Stimulated activated CD4-positive, alpha-beta T cell treated with anti-CD3 and anti-CD28 coated beads, Interleukin-15, amount 100 ng/mL, for 48 hours (primary cell): Measurements from ENCODE around the gene BBS9.
"Not testable (repeated sequence)": the region's sequence is repeated elsewhere in the genome, so short reads cannot be mapped to it uniquely, and the experiment has no call there.

Source experiments
- DNase-seq, 2 donors: peaks; one replicate each; pipeline ENCODE4 v3.0.0-alpha.2; 2020; ENCODE audit warnings: low read depth in 2 of 2

Gene BBS9

DNA sequence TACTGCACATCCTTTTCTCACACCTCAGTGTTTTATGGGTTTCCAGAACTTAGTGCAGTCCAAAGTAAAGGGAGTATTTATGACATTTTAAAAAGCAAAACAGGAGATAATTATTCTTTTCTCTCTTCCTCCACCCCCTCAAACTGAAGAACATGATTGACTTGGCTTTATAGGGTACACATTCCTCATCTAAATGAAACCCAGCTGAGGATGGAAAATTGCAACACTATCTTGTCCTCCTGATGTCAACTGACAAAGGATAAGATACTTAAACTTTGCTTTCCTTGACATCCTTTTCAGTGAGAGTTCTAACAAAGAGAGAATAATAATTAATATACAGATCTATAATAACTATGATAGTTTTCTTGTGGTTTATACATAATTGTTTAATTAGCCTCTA is 299.1 kb downstream of the BBS9 start:
- no peak for DNase-seq

DNA sequence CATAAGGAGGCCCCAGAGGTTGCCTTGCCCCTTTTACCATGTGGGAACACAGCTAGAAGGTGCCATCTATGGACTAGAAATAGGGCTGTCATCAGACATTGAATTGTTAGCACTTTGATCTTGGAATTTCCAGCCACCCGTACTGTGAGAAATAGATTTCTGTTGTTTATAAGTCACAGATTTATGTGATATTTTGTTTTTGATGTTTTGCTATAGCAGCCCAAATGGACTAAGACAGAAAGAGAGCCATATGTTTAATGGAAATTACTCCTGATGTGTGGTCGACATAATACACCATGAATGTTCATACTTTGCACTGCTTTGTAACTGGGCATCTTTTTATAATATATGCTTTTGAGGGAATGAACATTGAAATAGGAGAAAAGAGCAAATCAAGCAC is 302.2 kb downstream of the BBS9 start:
- DNase-seq: no peak

DNA sequence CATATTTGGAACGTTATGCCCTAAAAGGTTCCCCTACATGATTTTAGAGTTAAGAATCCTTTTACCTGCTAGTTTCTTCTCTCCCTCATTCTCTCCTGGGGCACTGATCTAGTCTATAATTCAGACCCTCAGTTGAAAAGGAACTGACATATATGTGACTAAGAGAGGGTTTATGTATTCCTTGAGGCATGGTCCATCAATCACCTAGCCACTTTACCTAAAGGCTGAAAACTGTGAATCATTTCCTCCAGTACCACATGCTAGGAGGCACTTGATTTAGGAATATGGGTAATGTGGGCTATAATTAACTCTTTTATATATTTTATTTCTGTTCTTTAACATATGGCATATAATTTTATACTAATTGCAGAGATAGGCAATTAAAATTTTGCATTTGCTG is 303.5 kb downstream of the BBS9 start:
- no peak for DNase-seq

DNA sequence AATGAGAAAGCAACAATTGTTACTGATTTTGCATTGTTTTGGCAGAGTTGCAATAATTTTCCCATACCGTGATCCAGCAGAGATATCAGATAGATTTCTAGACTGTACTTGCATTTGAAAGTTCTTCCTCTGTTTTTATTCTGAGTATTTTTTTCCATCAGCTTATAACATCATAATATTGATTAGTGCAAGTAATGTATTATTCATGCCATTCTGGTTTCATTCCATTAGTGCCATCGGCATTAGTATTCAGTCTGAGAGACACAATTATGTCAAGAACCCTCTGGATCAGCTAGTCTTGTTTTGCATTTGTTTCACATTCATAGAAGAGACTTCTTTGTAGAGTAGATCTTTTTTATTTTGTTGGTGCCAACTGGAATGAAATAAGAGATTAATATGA is 304.0 kb downstream of the BBS9 start:
- no peak for DNase-seq

DNA sequence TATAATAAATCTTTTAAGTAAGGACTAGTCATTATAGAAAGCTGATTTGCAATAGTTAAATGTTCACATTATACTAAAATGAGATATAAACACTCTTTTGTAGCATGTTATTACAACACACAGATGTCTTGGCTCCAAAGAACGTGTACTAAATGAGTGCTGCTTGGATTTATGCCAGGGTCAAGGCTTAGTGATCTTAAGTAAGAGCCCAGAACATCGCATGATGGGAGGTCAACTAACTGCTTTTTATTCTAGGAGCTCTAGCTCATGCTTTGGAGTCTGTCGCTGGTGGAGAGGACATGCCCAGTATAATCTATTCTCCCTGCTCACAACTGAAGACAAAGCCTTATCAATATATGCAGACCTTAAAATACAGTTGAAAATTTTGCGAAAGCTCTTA is 315.1 kb downstream of the BBS9 start:
- no peak for DNase-seq

DNA sequence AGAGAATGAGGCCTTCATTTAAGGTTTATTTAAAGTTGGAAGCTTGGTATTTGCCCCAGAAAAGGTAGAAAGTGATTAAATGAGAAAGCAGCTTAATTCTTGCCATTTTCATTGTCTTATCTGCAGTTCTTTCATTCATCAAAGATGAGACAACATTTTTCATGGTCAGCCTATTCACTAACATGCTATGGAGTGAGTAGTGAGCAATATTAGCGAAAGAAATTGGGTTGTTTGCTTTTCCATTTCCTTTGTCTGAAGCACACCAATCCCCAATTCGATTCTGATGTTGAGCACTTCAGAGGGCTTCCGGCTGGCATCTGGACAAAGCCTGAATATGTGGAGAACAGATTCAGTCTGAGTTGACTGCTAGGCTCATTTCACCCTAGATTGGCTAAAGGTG is 317.2 kb downstream of the BBS9 start:
- no peak for DNase-seq

DNA sequence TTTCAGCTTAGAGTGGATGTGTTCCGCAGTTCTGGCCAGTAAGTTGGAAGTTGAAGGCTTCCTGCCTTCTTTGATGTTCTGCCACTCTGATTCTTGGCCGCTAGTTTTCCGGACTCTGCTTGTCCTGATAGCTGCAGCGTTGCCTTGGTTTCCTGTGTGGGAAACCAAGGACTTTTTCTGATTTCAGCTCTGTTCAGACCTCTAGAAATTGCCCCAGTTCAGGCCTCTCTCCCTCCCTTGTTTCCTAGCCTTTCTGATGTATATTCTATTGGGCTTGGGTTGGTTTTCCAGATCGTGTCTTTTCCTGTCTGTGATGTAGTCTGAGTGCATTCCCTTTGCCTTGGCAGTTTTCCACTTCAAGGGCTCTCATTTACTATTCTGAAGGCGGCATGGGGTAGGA is 318.7 kb downstream of the BBS9 start:
- DNase-seq: no peak

DNA sequence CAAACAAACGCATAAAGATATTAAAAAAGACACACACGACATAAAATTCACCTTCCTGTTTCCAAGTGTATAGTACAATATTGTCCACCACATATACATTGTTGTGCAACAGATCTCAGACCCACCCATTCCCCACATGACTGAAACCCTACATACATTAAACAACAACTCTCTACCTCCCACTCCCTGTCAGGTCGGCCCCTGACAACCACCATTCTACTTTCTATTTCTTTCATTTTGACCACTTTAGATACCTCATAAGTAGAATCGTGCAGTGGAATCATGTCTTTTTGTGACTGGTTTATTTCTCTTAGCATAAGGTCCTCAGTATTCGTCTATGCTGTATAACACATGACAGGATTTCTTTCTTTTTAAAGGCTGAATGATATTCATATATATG is 320.5 kb downstream of the BBS9 start:
- DNase-seq: no peak

DNA sequence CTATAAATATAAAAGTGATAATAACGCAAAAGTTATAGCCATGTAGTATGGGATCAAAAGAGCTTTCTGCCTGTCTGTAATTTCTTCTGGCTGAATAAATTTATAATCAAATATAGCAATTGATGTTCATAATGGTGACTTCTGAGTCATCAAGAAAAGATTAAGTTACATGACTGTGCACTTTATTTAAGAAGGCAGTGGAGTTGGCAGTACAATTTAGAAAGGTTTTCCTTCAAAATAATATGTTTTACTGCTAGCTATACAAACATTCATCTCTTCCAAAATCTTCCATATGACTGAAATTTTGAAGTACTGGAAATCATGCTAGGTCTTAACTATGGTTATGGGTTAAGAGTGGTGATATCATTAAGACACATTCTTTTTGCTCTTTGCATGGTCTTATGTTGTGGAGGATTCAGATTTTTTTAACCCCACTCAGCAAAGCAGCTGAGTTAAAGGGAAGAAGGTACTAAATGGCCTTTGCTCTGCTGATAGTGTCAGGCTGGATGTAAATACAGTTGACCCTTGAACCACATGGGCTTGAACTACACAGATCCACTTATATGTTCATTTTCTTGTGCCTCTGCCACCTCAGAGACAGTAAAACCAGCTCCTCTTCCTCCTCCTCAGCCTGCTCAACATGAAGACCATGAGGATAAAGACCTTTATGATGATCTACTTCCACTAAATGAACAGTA is 323.6 kb downstream of the BBS9 start:
- no peak for DNase-seq

DNA sequence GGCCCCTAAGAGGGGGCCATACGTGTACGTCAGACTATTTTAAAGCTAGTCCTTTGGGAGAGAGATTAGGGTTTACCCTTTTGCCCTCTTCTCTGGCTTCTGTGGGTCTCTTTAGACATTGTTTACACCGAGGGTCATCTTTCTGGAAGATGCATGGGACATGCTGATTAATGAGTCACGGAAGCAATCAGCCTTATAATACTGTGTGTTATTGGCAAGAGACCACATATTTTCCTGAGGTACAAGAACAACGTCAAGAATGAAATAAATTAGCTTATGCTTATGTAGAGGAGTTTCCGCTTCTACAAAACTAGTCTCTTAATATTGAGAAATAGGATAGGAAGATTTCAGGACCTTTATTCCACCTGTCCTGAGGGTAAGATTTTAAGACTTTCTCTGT is 327.7 kb downstream of the BBS9 start:
- DNase-seq: no peak

DNA sequence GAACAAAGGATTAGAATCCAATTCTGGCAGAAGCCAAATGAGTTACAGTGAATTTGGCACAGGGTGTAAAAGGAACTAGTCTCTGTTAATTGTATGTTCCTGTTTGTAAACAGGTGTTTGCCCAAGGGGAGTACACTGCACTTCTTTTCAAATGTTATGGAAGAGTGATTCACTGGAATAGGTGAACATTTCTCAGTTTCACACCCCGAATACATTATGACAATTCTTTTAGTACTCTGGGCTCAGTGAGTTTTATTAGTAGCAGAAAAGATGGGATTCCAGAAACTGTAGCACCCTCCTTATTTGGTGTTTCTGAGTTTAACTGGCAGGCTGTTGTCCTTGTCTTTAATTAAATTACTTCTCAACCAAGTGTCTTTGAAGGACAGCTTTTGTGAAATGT is 329.2 kb downstream of the BBS9 start:
- DNase-seq: no peak

DNA sequence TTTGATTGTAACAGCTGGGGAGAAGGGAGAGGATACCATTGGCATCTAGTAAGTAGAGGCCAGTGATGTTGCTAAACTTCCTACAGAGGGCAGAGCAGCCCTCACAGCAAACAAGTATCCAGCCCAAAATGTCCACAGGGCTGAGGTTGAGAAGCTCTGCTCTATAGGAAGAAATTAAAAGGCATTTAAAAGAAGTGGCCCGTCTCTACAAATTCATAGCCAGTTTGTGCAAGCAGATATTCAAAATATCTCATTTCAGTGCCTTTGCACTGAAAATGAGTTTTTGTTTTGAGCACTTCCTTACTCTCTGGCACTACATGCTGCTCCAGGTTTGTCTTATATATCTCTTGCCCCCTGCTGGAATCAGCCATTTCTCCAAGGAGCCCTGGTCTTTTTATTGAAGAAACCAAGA is 330.0 kb downstream of the BBS9 start:
- no peak for DNase-seq

DNA sequence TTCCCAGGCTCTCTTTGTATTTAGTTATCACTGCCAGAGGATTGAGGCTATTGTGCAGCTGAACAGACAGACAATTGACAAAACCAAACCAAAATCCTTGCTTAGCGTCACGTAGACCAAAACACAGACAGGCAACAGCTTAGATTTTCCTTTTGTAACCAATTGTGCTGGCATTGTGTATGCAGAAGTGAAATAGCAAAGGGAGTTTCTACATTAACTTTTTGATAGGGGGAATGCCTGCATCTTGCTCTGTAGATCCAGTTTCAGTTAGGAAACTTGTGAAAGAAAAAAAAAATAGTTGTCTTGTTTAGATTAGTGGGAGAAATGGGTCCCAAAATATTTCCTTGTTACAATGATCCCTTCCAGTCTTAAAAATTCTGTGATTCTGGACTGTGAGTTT is 333.8 kb downstream of the BBS9 start:
- DNase-seq: no peak

DNA sequence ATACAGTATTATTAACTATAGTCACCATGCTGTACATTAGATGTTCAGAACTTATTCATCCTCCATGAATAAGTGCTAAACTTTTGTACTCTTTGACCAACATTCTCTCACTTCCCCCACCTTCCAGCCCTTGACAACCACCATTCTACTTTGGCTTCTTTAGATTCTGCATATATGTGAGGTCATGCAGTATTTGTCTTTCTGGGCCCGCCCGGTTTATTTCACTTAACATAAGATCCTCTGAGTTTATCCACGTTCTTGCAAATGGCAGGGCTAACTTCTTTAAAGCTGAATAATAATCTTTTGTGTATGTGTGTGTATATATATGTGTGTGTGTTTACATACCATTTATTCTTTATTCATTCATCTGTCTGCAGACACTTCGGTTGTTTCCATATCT is 336.8 kb downstream of the BBS9 start:
- DNase-seq: no peak

DNA sequence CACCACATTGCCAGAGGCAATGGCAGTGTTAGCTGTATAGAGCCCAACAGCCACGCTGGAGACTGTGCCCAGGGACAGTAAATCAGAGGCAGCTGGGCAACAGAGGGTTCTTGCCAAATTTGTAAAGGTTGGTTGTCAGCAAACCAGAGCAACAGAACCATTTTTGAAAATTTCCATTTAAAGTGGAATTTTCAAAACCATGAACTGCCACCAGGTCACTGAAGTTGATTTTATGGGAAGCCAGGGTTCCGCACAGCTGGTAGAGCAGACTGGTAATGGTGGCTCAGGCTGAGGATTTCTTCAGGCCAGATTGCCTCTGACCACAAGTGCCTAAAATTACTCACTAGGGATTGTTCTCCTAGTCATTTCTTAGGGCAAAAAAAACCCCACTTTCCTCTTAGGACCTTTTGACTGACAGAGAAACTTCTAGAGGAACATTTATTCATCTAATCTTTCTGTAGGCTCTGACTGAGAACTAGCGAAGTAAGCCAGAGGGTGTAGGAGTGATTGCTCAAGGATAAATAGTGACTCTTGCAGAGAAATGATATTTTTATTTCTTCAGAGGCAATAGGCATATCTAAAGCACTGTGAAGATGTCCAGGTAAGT is 342.4 kb downstream of the BBS9 start:
- DNase-seq: no peak

DNA sequence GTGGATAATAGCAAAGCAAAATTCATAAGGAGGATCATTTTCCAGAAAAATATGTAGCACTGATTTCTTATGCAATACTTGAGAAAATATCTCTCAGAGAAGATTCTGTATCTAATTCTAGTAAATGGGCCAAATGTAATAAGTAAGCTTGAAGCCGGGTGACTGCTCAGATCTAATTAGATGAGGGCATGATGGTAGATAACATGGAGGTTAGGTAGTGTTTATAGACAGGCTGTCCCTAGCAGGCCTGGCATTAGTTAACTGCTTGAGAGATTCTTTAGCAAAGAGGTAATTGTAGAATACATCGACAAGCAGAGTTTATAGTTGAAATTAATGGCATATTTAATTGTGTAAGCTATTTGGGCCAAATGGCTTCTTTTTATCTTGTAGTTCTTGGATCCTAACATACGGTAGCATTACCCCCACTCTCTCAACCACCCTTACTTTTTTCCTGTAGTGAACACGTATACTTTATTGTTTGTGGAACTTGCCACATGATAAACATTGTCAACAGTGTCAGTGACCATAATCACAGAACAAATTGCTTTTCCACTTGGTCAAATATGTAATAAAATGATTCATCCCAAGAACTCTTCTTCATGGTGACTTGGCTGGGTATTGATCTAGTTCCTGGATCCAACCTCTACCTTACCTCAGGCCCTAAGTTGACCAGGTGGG is 343.1 kb downstream of the BBS9 start:
- DNase-seq: no peak

DNA sequence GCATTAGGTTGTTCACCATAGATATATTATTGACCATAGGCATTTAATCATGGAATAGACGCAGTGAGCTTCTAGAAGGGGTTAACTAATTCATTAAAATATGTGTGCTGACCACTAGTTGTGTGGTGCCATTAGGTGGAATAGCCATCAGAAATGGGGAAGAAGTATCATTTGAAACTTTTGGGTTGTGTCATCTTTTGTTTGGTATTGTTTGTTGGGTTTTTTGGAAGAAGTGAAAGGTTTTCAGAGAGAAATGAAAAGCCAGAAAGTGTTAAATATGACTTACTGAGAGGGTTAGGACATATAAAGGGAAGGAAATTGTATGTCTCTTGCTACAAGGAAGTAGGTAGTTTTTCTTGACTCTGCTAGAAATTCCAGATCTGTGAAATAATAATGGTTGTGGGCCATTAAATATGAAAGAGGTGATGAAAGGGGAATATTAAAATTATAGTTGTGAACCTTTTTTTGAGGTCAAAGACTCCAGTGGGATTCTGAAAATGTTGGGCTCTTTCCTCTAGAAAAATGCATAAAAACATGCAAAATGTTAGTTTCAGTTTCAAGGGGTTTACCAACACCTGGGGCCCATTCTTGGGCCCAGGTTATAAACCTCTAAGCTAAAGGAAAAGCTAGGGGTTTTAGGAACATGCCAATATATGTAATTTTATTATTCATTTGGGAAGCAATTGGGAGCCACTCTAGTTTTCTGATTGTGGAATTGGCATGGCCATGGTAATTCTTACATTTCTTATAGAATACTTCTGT is 348.5 kb downstream of the BBS9 start:
- no peak for DNase-seq

DNA sequence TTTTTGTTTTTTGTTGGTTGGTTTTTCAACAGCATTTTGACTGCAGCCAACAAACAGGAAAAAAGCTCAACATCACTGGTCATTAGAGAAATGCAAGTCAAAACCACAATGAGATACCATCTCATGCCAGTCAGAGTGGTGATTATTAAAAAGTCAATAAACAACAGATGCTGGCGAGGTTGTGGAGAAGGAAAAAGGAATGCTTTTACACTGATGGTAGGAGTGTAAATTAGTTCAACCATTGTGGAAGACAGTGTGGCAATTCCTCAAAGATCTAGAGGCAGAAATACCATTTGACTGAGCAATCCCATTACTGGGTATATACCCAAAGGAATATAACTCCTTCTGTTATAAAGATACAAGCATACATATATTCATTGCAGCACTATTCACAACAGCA is 355.1 kb downstream of the BBS9 start:
- DNase-seq: not testable (repeated sequence)

DNA sequence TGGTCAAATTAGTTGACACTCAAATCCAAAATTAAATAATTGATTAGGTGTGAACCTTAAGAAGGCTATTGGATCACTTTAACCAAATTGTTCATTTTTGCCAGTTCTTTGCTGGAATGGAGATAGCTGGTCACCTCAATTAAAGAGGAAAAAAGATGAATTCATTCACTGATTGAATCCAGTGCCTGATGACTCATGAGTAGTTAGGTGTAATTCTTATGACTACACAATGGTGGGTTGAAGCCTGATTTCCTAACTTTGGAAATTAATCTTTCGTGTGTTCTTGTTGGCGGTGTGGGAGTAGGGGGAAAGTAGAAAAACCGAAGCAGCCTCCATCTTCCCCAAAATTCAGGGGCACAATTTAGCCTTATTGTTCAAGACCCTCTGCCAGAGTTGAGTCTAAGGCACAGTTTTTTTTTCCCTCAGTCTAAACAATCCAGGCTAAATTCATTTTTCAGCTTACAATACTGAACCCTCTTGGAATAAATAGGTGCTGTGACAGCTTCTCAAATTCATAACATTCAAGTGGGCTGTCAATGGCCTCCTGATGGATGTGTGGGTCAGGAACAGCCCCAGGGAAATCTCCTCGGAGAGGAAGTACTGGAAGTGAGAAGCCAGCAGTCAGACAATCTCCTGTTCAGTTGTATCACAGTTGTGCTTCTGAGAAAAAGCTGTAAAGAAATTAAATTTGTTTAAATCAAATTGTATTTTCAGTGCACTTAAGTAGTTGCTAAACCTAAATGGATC is 356.6 kb downstream of the BBS9 start:
- no peak for DNase-seq

DNA sequence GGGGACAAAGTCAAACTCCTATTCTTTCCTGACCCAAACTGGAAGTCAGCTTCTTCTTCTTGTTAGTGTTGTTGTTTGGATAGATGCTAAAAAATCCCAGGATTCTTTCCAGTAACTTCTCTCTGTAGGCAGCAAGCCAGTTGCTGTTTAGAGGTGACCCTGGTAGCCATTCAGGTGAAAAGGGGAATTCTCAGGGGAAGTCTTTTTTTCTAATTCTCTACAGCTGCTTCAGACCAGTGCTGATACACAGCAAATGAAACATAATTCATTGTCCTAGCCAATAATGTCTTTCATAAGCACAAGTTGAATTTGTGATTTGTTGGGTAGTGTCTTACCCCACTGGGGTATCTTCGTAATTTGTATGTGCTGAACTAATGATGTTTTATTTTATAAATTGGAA is 357.3 kb downstream of the BBS9 start:
- DNase-seq: no peak

DNA sequence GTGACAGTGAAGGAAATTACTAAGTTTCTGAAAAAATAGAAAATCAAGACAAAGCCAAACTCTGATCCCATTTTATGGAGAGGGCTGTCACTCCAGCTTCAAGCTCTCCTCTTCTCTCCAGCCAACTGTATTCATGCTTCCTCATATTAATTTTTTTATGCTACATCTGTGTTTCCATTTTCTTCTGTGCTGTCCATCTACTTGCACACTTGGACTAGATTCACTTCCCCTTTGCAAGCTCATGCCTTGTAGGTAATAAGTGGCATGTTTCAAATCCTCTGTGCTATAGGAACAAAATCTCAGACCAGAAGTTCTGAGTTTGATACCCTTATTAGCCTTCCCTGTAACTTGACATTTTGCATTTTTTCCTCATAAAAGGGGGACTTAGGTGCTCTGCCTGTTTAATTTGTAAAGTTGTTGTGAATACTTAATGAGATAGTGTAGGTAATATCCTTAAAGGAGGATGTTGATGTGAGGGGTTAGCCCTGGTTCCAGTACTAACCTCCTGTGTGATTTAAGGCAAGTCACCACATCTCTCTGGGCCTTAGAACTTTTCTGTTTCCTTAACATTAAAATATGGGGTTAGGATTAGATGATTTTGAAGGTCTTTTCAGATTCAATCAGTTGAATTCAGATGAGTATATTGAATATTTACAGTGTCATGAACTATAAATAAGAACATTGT is 358.8 kb downstream of the BBS9 start:
- no peak for DNase-seq
